ENCODE data around the gene PDP2.

DNA sequence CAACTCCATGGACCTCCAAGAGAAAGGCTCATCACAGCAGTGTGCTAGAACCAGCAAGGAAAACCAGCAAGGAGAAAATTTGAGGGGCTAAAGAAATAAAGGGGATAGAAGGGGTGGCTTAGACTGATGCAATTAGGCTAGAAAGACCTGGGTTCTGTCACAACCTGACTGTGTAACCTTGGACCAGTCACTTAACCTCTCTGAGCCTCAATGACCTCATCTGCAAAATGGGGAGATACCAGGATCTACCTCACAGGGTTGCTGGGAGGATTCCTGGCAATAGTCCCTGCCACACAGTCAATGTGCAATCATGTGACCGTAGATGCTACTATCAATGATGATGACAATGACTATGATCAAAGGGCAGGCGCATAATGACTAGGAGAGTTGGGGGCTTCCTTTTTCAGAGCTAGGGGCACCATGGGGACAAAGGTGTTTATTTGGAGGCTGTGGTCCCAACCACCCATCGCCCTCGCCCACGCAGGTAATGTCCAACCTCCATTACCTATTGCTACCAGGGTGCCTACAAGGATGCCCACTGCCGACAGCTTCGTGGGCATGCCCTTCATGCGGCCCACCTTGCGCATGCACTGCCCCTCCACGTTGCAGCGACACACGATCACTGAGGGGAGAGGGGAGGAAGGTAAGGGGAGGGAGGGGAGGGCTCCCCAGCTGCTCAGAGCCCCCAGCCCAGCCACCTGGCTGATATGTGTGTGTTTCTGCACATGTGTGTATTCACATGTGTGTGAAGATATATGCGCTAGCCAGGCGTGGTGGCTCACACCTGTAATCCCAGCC, 28.6 kb downstream of the PDP2 start:
- TF ChIP-seq, protein P1, sequence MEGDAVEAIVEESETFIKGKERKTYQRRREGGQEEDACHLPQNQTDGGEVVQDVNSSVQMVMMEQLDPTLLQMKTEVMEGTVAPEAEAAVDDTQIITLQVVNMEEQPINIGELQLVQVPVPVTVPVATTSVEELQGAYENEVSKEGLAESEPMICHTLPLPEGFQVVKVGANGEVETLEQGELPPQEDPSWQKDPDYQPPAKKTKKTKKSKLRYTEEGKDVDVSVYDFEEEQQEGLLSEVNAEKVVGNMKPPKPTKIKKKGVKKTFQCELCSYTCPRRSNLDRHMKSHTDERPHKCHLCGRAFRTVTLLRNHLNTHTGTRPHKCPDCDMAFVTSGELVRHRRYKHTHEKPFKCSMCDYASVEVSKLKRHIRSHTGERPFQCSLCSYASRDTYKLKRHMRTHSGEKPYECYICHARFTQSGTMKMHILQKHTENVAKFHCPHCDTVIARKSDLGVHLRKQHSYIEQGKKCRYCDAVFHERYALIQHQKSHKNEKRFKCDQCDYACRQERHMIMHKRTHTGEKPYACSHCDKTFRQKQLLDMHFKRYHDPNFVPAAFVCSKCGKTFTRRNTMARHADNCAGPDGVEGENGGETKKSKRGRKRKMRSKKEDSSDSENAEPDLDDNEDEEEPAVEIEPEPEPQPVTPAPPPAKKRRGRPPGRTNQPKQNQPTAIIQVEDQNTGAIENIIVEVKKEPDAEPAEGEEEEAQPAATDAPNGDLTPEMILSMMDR (IDR thresholded peaks at IDR 0.05 in 8 of 11, conservative IDR thresholded peaks at IDR 0.05 in 3 of 11), result no peak
- no peak for TF ChIP-seq POLR2A (IDR thresholded peaks at IDR 0.05)
